HUES64 (cell line): ENCODE measurements around the gene TCP11L2.

Experiments used
- H3K27ac ChIP-seq: 2 replicates; pipeline ENCODE4 v1.7.0; 2013; ENCODE audit warnings: low read depth, low read length, inconsistent platforms
- H3K27me3 ChIP-seq: 2 replicates; pipeline ENCODE4 v1.6.1; 2013; ENCODE audit warnings: mild to moderate bottlenecking, low read length; ENCODE audit not compliant: insufficient read depth
- H3K36me3 ChIP-seq: 2 replicates; pipeline ENCODE4 v1.6.1; 2013; ENCODE audit warnings: mild to moderate bottlenecking, low read length; ENCODE audit not compliant: insufficient read depth
- H3K4me1 ChIP-seq: 2 replicates; pipeline ENCODE4 v1.6.1; 2013; ENCODE audit warnings: mild to moderate bottlenecking, low read length, moderate library complexity; ENCODE audit not compliant: insufficient read depth
- H3K4me3 ChIP-seq: 2 replicates; pipeline ENCODE4 v1.5.1; 2013; ENCODE audit warnings: mild to moderate bottlenecking, low read length, moderate library complexity
- H3K9ac ChIP-seq: 2 replicates; pipeline ENCODE4 v1.6.1; 2013; ENCODE audit warnings: mild to moderate bottlenecking, low read depth, low read length
- H3K9me3 ChIP-seq: 2 replicates; pipeline ENCODE4 v1.6.1; 2013; ENCODE audit warnings: low read depth, low read length; ENCODE audit not compliant: insufficient read depth
- WGBS: fragments of 150-250, 120-280 bp; methylation state at CpG from one replicate; pipeline ENCODE4 v1.1.7; 2013; ENCODE audit warnings: missing lambda C conversion rate; 5-methylcytosine and 5-hydroxymethylcytosine counted together

The TCP11L2 gene

GRCh38 chr12:106353175-106353574 is 50.6 kb downstream of the TCP11L2 start:
- no peaks in the 10 kb centered on the region for H3K36me3 ChIP-seq
- H3K4me3 ChIP-seq, result no peak overlapping the region
- H3K9me3 ChIP-seq, result no peaks in the 10 kb centered on the region
- H3K9ac ChIP-seq, result no peak overlapping the region
- 90% methylated on average over 6 of the region's 6 CpGs for WGBS
- H3K27me3 ChIP-seq, result no peaks in the 10 kb centered on the region
- H3K27ac ChIP-seq, result no peak overlapping the region
- H3K4me1 ChIP-seq, result no peaks in the 10 kb centered on the region

- Histone ChIP-seq H3K36me3 (no peaks in the 10 kb centered on the region), H3K27me3 (no peaks in the 10 kb centered on the region), H3K27ac (peak within 1 kb of the TSS; percentile 81), H3K4me1 (peaks cover 4% of the 10 kb centered on the region; the same call in 1 of the 2 replicates), H3K9me3 (no peaks in the 10 kb centered on the region), H3K9ac (peak within 1 kb of the TSS; percentile 86), H3K4me3 (peak within 1 kb of the TSS; percentile 79)
- under 1% methylated on average over 63 of the region's 63 CpGs for WGBS
Observed at GRCh38 chr12:106357549-106358395, 55.2 kb downstream of the TCP11L2 start, which contains the start of gene POLR3B. Gene POLR3B, plus strand, starts transcription at chr12:106357748. Its CDS starts 132 bp downstream, at chr12:106357880.

GRCh38 chr12:106358396-106359241 is 56.1 kb downstream of the TCP11L2 start:
- H3K4me1 ChIP-seq, result peaks cover 4% of the 10 kb centered on the region; the same call in 1 of the 2 replicates
- H3K9me3 ChIP-seq, result no peaks in the 10 kb centered on the region
- 48% methylated on average over 17 of the region's 17 CpGs for WGBS
- peak overlapping the region; percentile 36 for H3K27ac ChIP-seq
- no peaks in the 10 kb centered on the region for H3K27me3 ChIP-seq
- H3K4me3 ChIP-seq, result peak overlapping the region; percentile 79
- H3K36me3 ChIP-seq, result no peaks in the 10 kb centered on the region
- H3K9ac ChIP-seq, result peak overlapping the region; percentile 86

DNA sequence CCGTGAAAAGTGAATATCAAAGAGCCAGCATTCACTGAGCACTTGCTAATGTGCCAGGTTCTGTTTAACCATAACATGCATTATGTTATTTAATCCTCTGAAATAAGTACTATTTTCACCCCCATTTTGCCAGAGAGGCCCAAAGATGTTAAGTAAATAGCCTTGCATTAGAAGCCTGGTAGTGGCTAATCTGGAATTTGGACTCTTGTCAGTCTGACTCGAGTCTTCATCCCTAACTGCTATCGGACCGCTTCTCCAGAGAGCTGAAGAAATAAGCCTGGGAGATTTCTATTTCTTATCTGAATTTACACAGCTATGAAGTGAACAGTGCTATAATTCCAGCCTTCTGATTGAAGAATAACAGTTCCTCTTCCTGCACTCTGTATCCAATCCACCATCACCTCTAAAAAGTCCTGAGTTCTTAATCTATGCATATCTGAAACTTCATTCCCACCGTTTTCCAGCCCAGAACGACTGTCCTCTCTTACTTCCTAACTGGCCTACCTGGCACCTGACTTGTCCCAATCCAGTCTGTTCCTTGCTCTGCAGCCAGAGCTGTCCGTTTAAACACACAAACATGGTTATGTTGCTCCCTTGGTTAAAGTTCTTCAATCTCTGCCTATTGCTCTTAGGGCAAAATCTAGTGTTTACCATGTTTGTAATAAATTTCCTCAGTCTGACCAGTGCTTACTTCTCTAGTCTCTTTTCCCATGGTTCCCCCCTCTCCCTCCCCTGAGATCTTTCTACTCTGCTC is 57.3 kb downstream of the TCP11L2 start:
- Histone ChIP-seq H3K27ac (no peak overlapping the region), H3K36me3 (peaks cover 7% of the 10 kb centered on the region; the same call in 1 of the 2 replicates), H3K4me3 (no peak overlapping the region), H3K9ac (no peak overlapping the region), H3K4me1 (peaks cover 4% of the 10 kb centered on the region; the same call in 1 of the 2 replicates), H3K9me3 (no peaks in the 10 kb centered on the region), H3K27me3 (no peaks in the 10 kb centered on the region)
- 90% methylated on average over 7 of the region's 7 CpGs for WGBS

DNA sequence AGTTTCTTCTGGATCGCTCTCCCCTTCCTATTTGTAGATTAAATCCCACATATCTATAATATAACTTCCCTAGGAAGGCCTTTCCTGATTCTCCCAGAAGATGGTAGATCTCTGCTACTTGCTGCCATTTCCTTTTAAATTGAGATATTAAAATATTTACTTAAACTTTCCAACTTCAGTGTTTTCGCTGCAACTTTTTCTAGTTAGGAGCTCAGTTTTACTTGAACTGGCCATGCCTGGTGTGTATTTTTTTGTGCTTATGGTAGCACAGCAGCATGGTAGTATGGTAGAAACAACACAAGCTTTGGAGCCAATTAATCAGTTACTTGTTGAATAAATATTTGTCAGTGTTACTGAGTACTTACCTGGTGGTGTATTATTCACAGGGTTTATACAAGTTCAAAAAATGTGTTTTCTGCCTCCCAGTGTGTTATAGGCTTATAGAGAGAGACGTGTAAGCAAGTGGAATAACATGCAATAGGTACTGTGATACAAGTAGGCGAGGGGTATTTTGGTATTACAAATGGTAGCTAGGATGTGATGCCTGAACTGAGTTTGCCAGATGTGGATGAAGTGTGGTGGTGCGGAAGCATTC is 58.0 kb downstream of the TCP11L2 start:
- H3K4me1 ChIP-seq, result peaks cover 4% of the 10 kb centered on the region; the same call in 1 of the 2 replicates
- H3K27me3 ChIP-seq, result no peaks in the 10 kb centered on the region
- no peak overlapping the region for H3K4me3 ChIP-seq
- H3K27ac ChIP-seq, result no peak overlapping the region
- H3K9me3 ChIP-seq, result no peaks in the 10 kb centered on the region
- peaks cover 7% of the 10 kb centered on the region; the same call in 1 of the 2 replicates for H3K36me3 ChIP-seq
- no peak overlapping the region for H3K9ac ChIP-seq
- 94% methylated on average over 5 of the region's 5 CpGs for WGBS

- H3K4me3 ChIP-seq, result no peak overlapping the region
- WGBS, result 87% methylated on average over 4 of the region's 4 CpGs
- no peaks in the 10 kb centered on the region for H3K27me3 ChIP-seq
- H3K36me3 ChIP-seq, result peaks cover 20% of the 10 kb centered on the region; the same call in 1 of the 2 replicates
- peaks cover 4% of the 10 kb centered on the region; the same call in 1 of the 2 replicates for H3K4me1 ChIP-seq
- H3K9me3 ChIP-seq, result no peaks in the 10 kb centered on the region
- no peak overlapping the region for H3K9ac ChIP-seq
- H3K27ac ChIP-seq, result no peak overlapping the region
Observed at GRCh38 chr12:106362971-106363370, 60.4 kb downstream of the TCP11L2 start.

DNA sequence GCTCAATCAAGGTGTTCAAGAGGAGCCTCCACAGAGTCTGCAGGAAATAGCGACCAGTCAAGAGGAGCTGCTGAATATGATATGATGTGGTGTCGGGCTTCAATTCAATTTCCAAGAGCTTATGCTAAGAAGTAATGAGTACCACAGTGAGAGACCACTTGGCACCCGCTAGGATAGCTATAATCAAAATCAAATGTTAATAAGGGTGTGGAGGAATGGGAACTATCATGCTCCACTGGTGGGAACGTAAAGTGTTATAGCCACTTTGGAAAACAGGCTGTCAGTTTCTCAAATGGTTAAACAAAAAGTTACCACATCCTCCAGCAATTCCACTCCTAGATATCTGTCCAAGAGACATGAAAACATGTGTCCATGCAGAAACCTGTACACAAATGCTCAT is 61.7 kb downstream of the TCP11L2 start:
- Histone ChIP-seq H3K36me3 (peaks cover 32% of the 10 kb centered on the region), H3K27me3 (no peaks in the 10 kb centered on the region), H3K27ac (no peak overlapping the region), H3K4me3 (no peak overlapping the region), H3K9me3 (no peaks in the 10 kb centered on the region), H3K9ac (no peak overlapping the region), H3K4me1 (no peaks in the 10 kb centered on the region)
- 97% methylated on average over 4 of the region's 4 CpGs for WGBS

GRCh38 chr12:106369624-106370346 is 67.3 kb downstream of the TCP11L2 start:
- Histone ChIP-seq H3K27me3 (no peaks in the 10 kb centered on the region), H3K9me3 (no peaks in the 10 kb centered on the region), H3K9ac (no peak overlapping the region), H3K4me1 (no peaks in the 10 kb centered on the region), H3K36me3 (peaks cover 48% of the 10 kb centered on the region), H3K4me3 (no peak overlapping the region), H3K27ac (no peak overlapping the region)
- WGBS, result 94% methylated on average over 6 of the region's 6 CpGs

DNA sequence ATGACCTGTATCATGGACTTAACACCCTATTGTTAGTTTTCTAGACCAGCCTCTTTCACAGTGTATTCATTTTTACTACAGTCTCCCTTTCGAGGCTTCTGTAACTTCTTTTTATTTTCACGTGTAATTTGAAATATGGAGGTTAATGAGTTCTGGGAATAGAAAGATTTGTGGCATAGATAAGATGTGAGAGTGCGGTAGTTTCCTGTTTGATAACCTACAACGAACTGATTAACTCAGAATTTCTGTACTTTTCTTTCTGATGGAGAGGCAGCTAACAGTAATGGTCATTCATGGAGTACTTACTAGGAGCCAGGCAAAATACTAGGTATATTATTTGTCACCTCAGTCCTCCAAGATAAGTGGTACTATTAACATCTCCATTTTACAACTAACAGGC is 76.3 kb downstream of the TCP11L2 start:
- WGBS, result 98% methylated on average over 4 of the region's 4 CpGs
- Histone ChIP-seq H3K9me3 (peaks cover 7% of the 10 kb centered on the region; the same call in 1 of the 2 replicates), H3K4me3 (no peak overlapping the region), H3K9ac (no peak overlapping the region), H3K4me1 (no peaks in the 10 kb centered on the region), H3K36me3 (peaks cover 74% of the 10 kb centered on the region), H3K27me3 (no peaks in the 10 kb centered on the region), H3K27ac (no peak overlapping the region)

DNA sequence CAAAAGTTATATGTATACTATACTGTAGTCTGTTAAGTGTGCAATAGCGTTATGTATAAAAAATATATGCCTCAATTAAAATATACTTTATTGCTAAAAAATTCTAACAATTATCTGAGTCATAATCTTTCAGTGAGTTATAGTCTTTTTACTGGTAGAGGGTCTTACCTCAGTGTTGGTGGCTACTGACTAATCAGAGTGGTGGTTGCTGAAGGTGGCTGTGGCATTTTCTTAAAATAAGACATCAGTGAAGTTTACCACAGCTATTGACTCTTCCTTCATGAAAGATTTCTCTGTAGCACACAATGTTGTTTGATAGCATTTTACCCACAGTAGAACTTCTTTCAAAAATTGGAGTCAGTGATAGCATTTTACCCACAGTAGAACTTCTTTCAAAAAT is 78.4 kb downstream of the TCP11L2 start:
- no CpG with 5 or more reads among the region's 1 CpG for WGBS
- Histone ChIP-seq H3K36me3 (peaks cover 81% of the 10 kb centered on the region), H3K27me3 (no peaks in the 10 kb centered on the region)

More for the DNA sequence above, 78.4 kb downstream of the TCP11L2 start:
- peaks cover 7% of the 10 kb centered on the region; the same call in 1 of the 2 replicates for H3K9me3 ChIP-seq
- no peak overlapping the region for H3K9ac ChIP-seq
- H3K4me1 ChIP-seq, result no peaks in the 10 kb centered on the region
- H3K4me3 ChIP-seq, result no peak overlapping the region
- no peak overlapping the region for H3K27ac ChIP-seq
